ENCODE measurements around the gene ROCK2. TPM values are rescaled to one million over a fixed set of nuclear protein-coding genes. Genes with fewer than 3 reads are reported as not detected.

ROCK2 gene
- polyA plus RNA-seq, 1 of the 3 experiments (the other 2 are of a cell fraction): 4.2 TPM

- Histone ChIP-seq H3K9me2 (no peaks in the 10 kb centered on the region), H3F3A (replicated peaks; ENCODE audit: insufficient read depth) (peaks cover 24% of the 10 kb centered on the region), H3K79me2 (ENCODE audit: insufficient read depth) (no peaks in the 10 kb centered on the region), H3K27ac (ENCODE audit: low read depth in 2 of 2, low read length in 1 of 2) (no peak overlapping the region), H3K27me3 (ENCODE audit: insufficient read depth) (no peaks in the 10 kb centered on the region), H3K4me3 (ENCODE audit: low read depth in 2 of 2, low read length in 1 of 2) (no peak overlapping the region), H3K9ac (no peak overlapping the region), H3K4me2 (no peak overlapping the region), H3K36me3 (replicated peaks in 1 of 2; ENCODE audit: control insufficient read depth in 1 of 2, insufficient read depth in 2 of 2, low read length in 1 of 2) (peaks cover 65% of the 10 kb centered on the region in 2 experiments), H3K4me1 (ENCODE audit: control insufficient read depth in 1 of 2, insufficient read depth in 2 of 2, low read depth in 1 of 2, low read length in 1 of 2) (peaks cover 0 to 20% of the 10 kb centered on the region in 2 experiments; a peak in 1 of 4 replicates), H3K9me3 (no peaks in the 10 kb centered on the region), H4K20me1 (ENCODE audit: insufficient read depth) (no peaks in the 10 kb centered on the region), H2AFZ (ENCODE audit: low read depth) (no peak overlapping the region)
- POLR2A ChIA-PET: no interaction called here
- DNase-seq: no peak
- TF ChIP-seq, protein P1, sequence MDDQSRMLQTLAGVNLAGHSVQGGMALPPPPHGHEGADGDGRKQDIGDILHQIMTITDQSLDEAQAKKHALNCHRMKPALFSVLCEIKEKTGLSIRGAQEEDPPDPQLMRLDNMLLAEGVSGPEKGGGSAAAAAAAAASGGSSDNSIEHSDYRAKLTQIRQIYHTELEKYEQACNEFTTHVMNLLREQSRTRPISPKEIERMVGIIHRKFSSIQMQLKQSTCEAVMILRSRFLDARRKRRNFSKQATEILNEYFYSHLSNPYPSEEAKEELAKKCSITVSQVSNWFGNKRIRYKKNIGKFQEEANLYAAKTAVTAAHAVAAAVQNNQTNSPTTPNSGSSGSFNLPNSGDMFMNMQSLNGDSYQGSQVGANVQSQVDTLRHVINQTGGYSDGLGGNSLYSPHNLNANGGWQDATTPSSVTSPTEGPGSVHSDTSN (IDR thresholded peaks at IDR 0.05): no peak
- TF ChIP-seq, protein P2, sequence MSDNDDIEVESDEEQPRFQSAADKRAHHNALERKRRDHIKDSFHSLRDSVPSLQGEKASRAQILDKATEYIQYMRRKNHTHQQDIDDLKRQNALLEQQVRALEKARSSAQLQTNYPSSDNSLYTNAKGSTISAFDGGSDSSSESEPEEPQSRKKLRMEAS (IDR thresholded peaks at IDR 0.05; ENCODE audit: low read depth): no peak
- TF ChIP-seq, protein P3, sequence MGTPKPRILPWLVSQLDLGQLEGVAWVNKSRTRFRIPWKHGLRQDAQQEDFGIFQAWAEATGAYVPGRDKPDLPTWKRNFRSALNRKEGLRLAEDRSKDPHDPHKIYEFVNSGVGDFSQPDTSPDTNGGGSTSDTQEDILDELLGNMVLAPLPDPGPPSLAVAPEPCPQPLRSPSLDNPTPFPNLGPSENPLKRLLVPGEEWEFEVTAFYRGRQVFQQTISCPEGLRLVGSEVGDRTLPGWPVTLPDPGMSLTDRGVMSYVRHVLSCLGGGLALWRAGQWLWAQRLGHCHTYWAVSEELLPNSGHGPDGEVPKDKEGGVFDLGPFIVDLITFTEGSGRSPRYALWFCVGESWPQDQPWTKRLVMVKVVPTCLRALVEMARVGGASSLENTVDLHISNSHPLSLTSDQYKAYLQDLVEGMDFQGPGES (IDR thresholded peaks at IDR 0.05; ENCODE audit: low read depth, low read length): no peak
- TF ChIP-seq GABPA (IDR thresholded peaks at IDR 0.05; ENCODE audit: low read depth): no peak
- no peak for TF ChIP-seq FOSL2 (IDR thresholded peaks at IDR 0.05; ENCODE audit: borderline replicate concordance, low read depth)
- no peak for TF ChIP-seq YY1 (IDR thresholded peaks at IDR 0.05; ENCODE audit: low read depth)
- no peak for TF ChIP-seq RFX5 (IDR thresholded peaks at IDR 0.05; ENCODE audit: low read length)
- TF ChIP-seq GATA2 (CRISPR knock-in tag; IDR thresholded peaks at IDR 0.05): no peak
- TF ChIP-seq RCOR1 (IDR thresholded peaks at IDR 0.05; ENCODE audit: low read length): no peak
- CTCF ChIA-PET: interaction anchor here (0.6 to 3.9 kb wide), 9 partner anchors 10 to 211 kb away, joined by 3 to 21 read pairs (median 5); a partner anchor contains a TSS
- 97% methylated on average over 2 of the region's 2 CpGs for WGBS (ENCODE audit: low lambda C conversion rate)
Measured at GRCh38 chr2:11200651-11201050, 143.8 kb downstream of the ROCK2 start.

DNA sequence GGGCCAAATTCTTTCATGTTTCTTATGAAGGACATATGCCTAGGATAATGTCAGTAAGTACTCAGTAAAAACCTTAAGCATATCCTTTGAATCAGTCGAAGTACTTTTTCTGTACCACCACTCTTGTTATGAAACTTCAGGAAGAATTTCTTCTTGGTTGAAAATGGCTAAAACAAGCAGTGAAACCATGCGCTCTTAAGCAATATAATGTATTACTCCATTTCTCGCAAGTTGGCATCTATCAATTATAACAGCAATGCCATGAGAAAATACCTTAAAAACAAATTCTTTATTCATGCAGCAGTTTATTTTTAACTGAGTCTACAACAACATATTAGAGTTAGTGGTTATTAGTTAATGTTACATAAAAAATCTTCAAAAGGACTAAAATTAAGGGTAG, 148.2 kb downstream of the ROCK2 start:
- ChIA-PET POLR2A (no interaction called here), CTCF (interaction anchor here (2.0 to 2.7 kb wide), 2 partner anchors 11 to 64 kb away, joined by 5 to 11 read pairs; no protein-coding TSS in a partner anchor)
- H3K9ac ChIP-seq: no peak overlapping the region
- no peaks in the 10 kb centered on the region for H3K9me3 ChIP-seq
- no peak for TF ChIP-seq SMC3 (IDR thresholded peaks at IDR 0.05; ENCODE audit: low read depth, low read length)
- TF ChIP-seq, protein P4, sequence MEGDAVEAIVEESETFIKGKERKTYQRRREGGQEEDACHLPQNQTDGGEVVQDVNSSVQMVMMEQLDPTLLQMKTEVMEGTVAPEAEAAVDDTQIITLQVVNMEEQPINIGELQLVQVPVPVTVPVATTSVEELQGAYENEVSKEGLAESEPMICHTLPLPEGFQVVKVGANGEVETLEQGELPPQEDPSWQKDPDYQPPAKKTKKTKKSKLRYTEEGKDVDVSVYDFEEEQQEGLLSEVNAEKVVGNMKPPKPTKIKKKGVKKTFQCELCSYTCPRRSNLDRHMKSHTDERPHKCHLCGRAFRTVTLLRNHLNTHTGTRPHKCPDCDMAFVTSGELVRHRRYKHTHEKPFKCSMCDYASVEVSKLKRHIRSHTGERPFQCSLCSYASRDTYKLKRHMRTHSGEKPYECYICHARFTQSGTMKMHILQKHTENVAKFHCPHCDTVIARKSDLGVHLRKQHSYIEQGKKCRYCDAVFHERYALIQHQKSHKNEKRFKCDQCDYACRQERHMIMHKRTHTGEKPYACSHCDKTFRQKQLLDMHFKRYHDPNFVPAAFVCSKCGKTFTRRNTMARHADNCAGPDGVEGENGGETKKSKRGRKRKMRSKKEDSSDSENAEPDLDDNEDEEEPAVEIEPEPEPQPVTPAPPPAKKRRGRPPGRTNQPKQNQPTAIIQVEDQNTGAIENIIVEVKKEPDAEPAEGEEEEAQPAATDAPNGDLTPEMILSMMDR (IDR thresholded peaks at IDR 0.05): no peak
- no peak overlapping the region for H2AFZ ChIP-seq (ENCODE audit: low read depth)
- H4K20me1 ChIP-seq (ENCODE audit: insufficient read depth): no peaks in the 10 kb centered on the region
- H3K9me2 ChIP-seq: no peaks in the 10 kb centered on the region
- H3K36me3 ChIP-seq (replicated peaks in 1 of 2; ENCODE audit: control insufficient read depth in 1 of 2, insufficient read depth in 2 of 2, low read length in 1 of 2): peaks cover 86 to 88% of the 10 kb centered on the region in 2 experiments
- H3F3A ChIP-seq (replicated peaks; ENCODE audit: insufficient read depth): peaks cover 11% of the 10 kb centered on the region
- no peak overlapping the region for H3K27ac ChIP-seq (ENCODE audit: low read depth in 2 of 2, low read length in 1 of 2)
- no peaks in the 10 kb centered on the region for H3K79me2 ChIP-seq (ENCODE audit: insufficient read depth)
- DNase-seq: no peak
- H3K4me1 ChIP-seq (ENCODE audit: control insufficient read depth in 1 of 2, insufficient read depth in 2 of 2, low read depth in 1 of 2, low read length in 1 of 2): no peaks in the 10 kb centered on the region; a peak in 1 of 4 replicates
- H3K27me3 ChIP-seq (ENCODE audit: insufficient read depth): no peaks in the 10 kb centered on the region
- H3K4me3 ChIP-seq (ENCODE audit: low read depth in 2 of 2, low read length in 1 of 2): no peak overlapping the region
- no peak overlapping the region for H3K4me2 ChIP-seq
- 99% methylated on average over 3 of the region's 3 CpGs for WGBS (ENCODE audit: low lambda C conversion rate)

All from SK-N-SH (cell line).